ENCODE data around the gene SPTLC3. TPM values are rescaled to one million over a fixed set of nuclear protein-coding genes. Genes with fewer than 3 reads are reported as not detected.

Gene SPTLC3
- 1.7 and 2.4 TPM in 2 replicates for total RNA-seq

DNA sequence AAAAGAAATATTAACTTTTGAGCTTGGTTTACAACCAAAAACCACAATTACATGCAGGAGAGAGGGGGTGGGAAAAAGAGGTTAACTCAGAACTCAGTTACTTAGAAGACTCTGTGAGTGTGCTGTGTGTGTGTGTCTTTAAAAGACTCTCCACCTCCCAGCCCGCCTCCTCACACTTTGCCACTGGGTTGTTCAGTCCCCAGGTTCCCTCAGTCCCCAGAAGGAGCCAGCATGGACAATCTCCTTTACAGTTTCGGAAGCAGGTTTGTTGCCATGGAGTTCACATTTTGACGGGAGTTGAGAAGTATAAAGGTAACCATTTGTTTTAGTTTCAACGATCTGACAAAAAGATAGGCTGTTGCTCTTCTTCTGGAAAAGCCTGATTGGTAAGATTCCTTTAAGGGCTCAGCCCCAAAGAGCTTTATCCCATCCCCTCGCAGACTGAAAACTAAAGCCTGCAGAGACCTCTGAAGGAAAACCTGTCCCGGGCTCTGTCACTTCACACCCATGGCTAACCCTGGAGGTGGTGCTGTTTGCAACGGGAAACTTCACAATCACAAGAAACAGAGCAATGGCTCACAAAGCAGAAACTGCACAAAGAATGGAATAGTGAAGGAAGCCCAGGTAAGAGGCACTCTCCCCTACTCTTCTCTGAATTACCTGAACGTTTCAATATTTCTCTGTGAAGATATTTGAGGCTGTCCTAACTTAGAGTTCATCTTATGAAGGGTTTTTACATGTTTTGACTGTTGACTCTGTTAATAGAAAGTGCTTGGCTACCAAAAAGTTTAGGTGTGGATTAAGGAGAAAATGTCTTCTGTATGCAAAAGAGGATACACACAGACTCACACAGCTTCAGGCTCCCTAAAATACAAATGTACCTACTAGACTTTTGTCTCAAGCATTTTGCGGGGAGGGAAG lies at the start of gene SPTLC3:
Gene SPTLC3 (plus strand): TSS at position 212 of the 921 bp plus-strand sequence. CDS start 296 bp downstream, at position 508.

Other genes with a start within 250 kb of the SPTLC3 start
- 0.29 TPM in 1 of 2 replicates, not detected in the other for gene ISM1, start 212.3 kb downstream of the SPTLC3 start, total RNA-seq

Measured in placental pericyte (primary cell).